BLaER1 treated with 17β-estradiol and CSF1 and Interleukin-3, amounts not matched to agents 10 nM and 100 nM (cell line): Measurements from ENCODE around the gene NHLH1.
"Not testable (repeated sequence)": the region's sequence is repeated elsewhere in the genome, so short reads cannot be mapped to it uniquely, and the experiment has no call there.

Source experiments
- H3K27ac ChIP-seq, 11 experiments: shearing (Covaris generic); formaldehyde crosslinking; 2 replicates each; pipeline ENCODE4 v1.8.1; 2022
- H3K27me3 ChIP-seq, 11 experiments: shearing (Covaris generic); formaldehyde crosslinking; 2 replicates each; pipeline ENCODE4 v1.8.1; 2022
- H3K36me3 ChIP-seq, 11 experiments: shearing (Covaris generic); formaldehyde crosslinking; 2 replicates each; pipeline ENCODE4 v1.8.1; 2022
- H3K4me1 ChIP-seq, 10 experiments: shearing (Covaris generic); formaldehyde crosslinking; 2 replicates each; pipeline ENCODE4 v1.8.1; 2022
- H3K4me2 ChIP-seq, 11 experiments: shearing (Covaris generic); formaldehyde crosslinking; 2 replicates each; pipeline ENCODE4 v1.8.1; 2022
- H3K4me3 ChIP-seq, 10 experiments: shearing (Covaris generic); formaldehyde crosslinking; 2 replicates each; pipeline ENCODE4 v1.8.1; 2022
- H3K9ac ChIP-seq, 11 experiments: shearing (Covaris generic); formaldehyde crosslinking; 2 replicates each; pipeline ENCODE4 v1.8.1; 2022
- H3K9me3 ChIP-seq, 11 experiments: shearing (Covaris generic); formaldehyde crosslinking; replicated peaks in 1 of 11; 2 replicates each; pipeline ENCODE4 v1.8.1; 2022
- H4K20me1 ChIP-seq, 11 experiments: shearing (Covaris generic); formaldehyde crosslinking; 2 replicates each; pipeline ENCODE4 v1.8.1; 2022
- Cebpa-rat ChIP-seq, 11 experiments: shearing (Covaris generic); IDR thresholded peaks; 2 replicates each; pipeline ENCODE4 v1.8.1; 2022

Gene NHLH1

GRCh38 chr1:160377585-160378206 is 10.8 kb downstream of the NHLH1 start:
- no peak overlapping the region for H3K4me2 ChIP-seq
- no peak overlapping the region for H3K27ac ChIP-seq
- H3K9ac ChIP-seq: no peak overlapping the region; a peak in 1 of 22 replicates
- H4K20me1 ChIP-seq: no peaks in the 10 kb centered on the region
- no peaks in the 10 kb centered on the region for H3K27me3 ChIP-seq
- TF ChIP-seq Cebpa-rat (IDR thresholded peaks at IDR 0.05): no peak
- no peak overlapping the region for H3K4me3 ChIP-seq
- peaks cover 28 to 46% (median 30%) of the 10 kb centered on the region in 10 experiments for H3K4me1 ChIP-seq
- H3K9me3 ChIP-seq: no peaks in the 10 kb centered on the region
- no peaks in the 10 kb centered on the region for H3K36me3 ChIP-seq

- H3K4me3 ChIP-seq, H3K4me2 ChIP-seq, H4K20me1 ChIP-seq, H3K27me3 ChIP-seq, H3K9ac ChIP-seq, H3K27ac ChIP-seq, H3K36me3 ChIP-seq, H3K4me1 ChIP-seq: not testable (repeated sequence)
- H3K9me3 ChIP-seq: peaks cover 0 to 16% (median 5%) of the 10 kb centered on the region in 11 experiments; a peak in 9 of 22 replicates
Observed at GRCh38 chr1:160384812-160385211, 17.9 kb downstream of the NHLH1 start.

- not testable (repeated sequence) for H3K36me3 ChIP-seq, H3K4me3 ChIP-seq, H4K20me1 ChIP-seq, H3K4me1 ChIP-seq, H3K9ac ChIP-seq, H3K27ac ChIP-seq, H3K4me2 ChIP-seq, H3K27me3 ChIP-seq
- H3K9me3 ChIP-seq: peaks cover 0 to 16% (median 5%) of the 10 kb centered on the region in 11 experiments; a peak in 9 of 22 replicates
Observed at GRCh38 chr1:160388406-160388805, 21.5 kb downstream of the NHLH1 start.

- no peaks in the 10 kb centered on the region for H3K36me3 ChIP-seq
- no peaks in the 10 kb centered on the region; a peak in 1 of 22 replicates for H3K9me3 ChIP-seq
- H3K27me3 ChIP-seq: no peaks in the 10 kb centered on the region
- no peak overlapping the region for H3K27ac ChIP-seq
- H3K4me1 ChIP-seq: peaks cover 3 to 15% (median 11%) of the 10 kb centered on the region in 10 experiments; a peak in 19 of 20 replicates
- H3K9ac ChIP-seq: no peak overlapping the region
- no peak overlapping the region for H3K4me3 ChIP-seq
- TF ChIP-seq Cebpa-rat (IDR thresholded peaks at IDR 0.05): no peak
- no peaks in the 10 kb centered on the region for H4K20me1 ChIP-seq
- no peak overlapping the region for H3K4me2 ChIP-seq
Observed at GRCh38 chr1:160394673-160395072, 27.8 kb downstream of the NHLH1 start.

- H3K9me3 ChIP-seq: no peaks in the 10 kb centered on the region
- TF ChIP-seq Cebpa-rat (IDR thresholded peaks at IDR 0.05): no peak
- H3K27me3 ChIP-seq: no peaks in the 10 kb centered on the region
- no peak overlapping the region for H3K9ac ChIP-seq
- H3K4me3 ChIP-seq: no peak overlapping the region
- H3K4me1 ChIP-seq: peaks cover 22 to 35% (median 32%) of the 10 kb centered on the region in 10 experiments
- H4K20me1 ChIP-seq: no peaks in the 10 kb centered on the region
- peak overlapping the region in 6 of 11 experiments; percentile 1 to 29 (median 7); a peak in 7 of 22 replicates for H3K4me2 ChIP-seq
- H3K27ac ChIP-seq: no peak overlapping the region
- no peaks in the 10 kb centered on the region for H3K36me3 ChIP-seq
Observed at GRCh38 chr1:160397651-160398050, 30.8 kb downstream of the NHLH1 start.

GRCh38 chr1:160398823-160399222 is 32.0 kb downstream of the NHLH1 start:
- no peaks in the 10 kb centered on the region for H3K27me3 ChIP-seq
- H3K4me3 ChIP-seq: no peak overlapping the region
- no peak overlapping the region for H3K9ac ChIP-seq
- peaks cover 33 to 47% (median 43%) of the 10 kb centered on the region in 10 experiments for H3K4me1 ChIP-seq
- no peaks in the 10 kb centered on the region for H4K20me1 ChIP-seq
- no peaks in the 10 kb centered on the region for H3K36me3 ChIP-seq
- H3K4me2 ChIP-seq: peak overlapping the region in 4 of 11 experiments; percentile 81 to 98 (median 92); a peak in 2 of 22 replicates
- no peak for TF ChIP-seq Cebpa-rat (IDR thresholded peaks at IDR 0.05)
- H3K27ac ChIP-seq: no peak overlapping the region
- H3K9me3 ChIP-seq: no peaks in the 10 kb centered on the region

GRCh38 chr1:160399544-160400222 is 32.8 kb downstream of the NHLH1 start:
- Histone ChIP-seq H3K4me2 (peak overlapping the region; percentile 81 to 98 (median 93)), H3K9ac (peak overlapping the region; percentile 70 to 91 (median 89); a peak in 21 of 22 replicates), H3K27me3 (no peaks in the 10 kb centered on the region), H3K4me1 (peaks cover 42 to 56% (median 51%) of the 10 kb centered on the region in 10 experiments), H3K27ac (peak overlapping the region; percentile 30 to 90 (median 84); a peak in 21 of 22 replicates), H3K4me3 (peak overlapping the region; percentile 71 to 91 (median 86); a peak in 19 of 20 replicates), H3K36me3 (no peaks in the 10 kb centered on the region), H4K20me1 (no peaks in the 10 kb centered on the region), H3K9me3 (no peaks in the 10 kb centered on the region)
- no peak for TF ChIP-seq Cebpa-rat (IDR thresholded peaks at IDR 0.05)

- Histone ChIP-seq H3K4me1 (peaks cover 43 to 58% (median 54%) of the 10 kb centered on the region in 10 experiments), H3K4me3 (peak within 1 kb of the TSS; percentile 71 to 91 (median 86)), H3K4me2 (peak within 1 kb of the TSS; percentile 85 to 98 (median 93)), H3K36me3 (no peaks in the 10 kb centered on the region), H3K27me3 (no peaks in the 10 kb centered on the region), H3K9ac (peak within 1 kb of the TSS; percentile 85 to 91 (median 89)), H4K20me1 (no peaks in the 10 kb centered on the region), H3K9me3 (no peaks in the 10 kb centered on the region), H3K27ac (peak within 1 kb of the TSS; percentile 65 to 90 (median 86); a peak in 21 of 22 replicates)
- no peak for TF ChIP-seq Cebpa-rat (IDR thresholded peaks at IDR 0.05)
Observed at GRCh38 chr1:160400223-160400645, 33.4 kb downstream of the NHLH1 start, which contains the start of gene VANGL2. TSS of gene VANGL2 (plus strand) at chr1:160400564. CDS start at chr1:160415838, 15,274 bp downstream.

- H3K9me3 ChIP-seq: no peaks in the 10 kb centered on the region
- no peaks in the 10 kb centered on the region for H3K36me3 ChIP-seq
- H3K4me2 ChIP-seq: peak overlapping the region; percentile 77 to 94 (median 90)
- peak overlapping the region; percentile 85 to 91 (median 89) for H3K9ac ChIP-seq
- peak overlapping the region; percentile 71 to 91 (median 86) for H3K4me3 ChIP-seq
- no peaks in the 10 kb centered on the region for H3K27me3 ChIP-seq
- H4K20me1 ChIP-seq: no peaks in the 10 kb centered on the region
- H3K27ac ChIP-seq: peak overlapping the region; percentile 65 to 90 (median 86); a peak in 21 of 22 replicates
- peaks cover 43 to 58% (median 54%) of the 10 kb centered on the region in 10 experiments for H3K4me1 ChIP-seq
- no peak for TF ChIP-seq Cebpa-rat (IDR thresholded peaks at IDR 0.05)
Observed at GRCh38 chr1:160400646-160401486, 34.0 kb downstream of the NHLH1 start.
